SW480 (cell line): ENCODE measurements around the gene CABLES1.
"Not testable (repeated sequence)": the region's sequence is repeated elsewhere in the genome, so short reads cannot be mapped to it uniquely, and the experiment has no call there.

ENCODE experiments used
- DNase-seq: peaks from one replicate; pipeline ENCODE4 v3.0.0-alpha.2; 2016; ENCODE audit warnings: low spot score

CABLES1 gene

DNA sequence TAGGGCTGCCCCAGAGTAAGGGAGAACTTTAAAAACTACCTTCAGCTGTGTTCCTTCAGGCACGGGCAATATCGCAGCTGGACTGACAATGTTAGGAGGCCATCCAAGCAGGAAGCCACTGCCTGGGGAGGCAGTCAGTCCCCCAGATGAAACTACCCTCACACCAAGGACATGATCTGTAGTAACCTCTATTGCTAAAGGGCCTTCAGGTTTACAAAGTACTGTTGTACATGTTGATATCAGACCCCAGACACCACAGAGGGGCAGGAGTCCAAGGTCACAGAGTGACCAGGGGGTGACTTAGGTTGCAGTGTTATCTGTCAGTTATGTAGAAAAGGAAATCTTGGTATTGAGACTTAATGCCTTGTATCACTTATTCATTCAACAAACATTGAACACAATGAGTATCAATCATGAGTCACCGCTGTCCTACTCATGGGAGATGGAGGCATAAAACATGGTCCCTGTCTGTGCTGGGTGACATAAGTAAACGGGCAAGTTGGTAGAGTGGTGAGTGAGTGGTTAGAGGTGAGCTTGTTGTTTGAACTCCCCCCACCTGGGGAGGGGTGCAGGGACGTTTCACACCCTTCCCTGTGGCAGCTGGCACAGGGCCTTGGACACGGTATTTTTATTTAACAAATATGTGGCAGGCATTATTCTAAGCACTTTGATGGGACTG is 7.1 kb downstream of the CABLES1 start:
- DNase-seq, result no peak

- DNase-seq, result peak; percentile 86
Observed at GRCh38 chr18:23143016-23143814, 7.9 kb downstream of the CABLES1 start.

DNA sequence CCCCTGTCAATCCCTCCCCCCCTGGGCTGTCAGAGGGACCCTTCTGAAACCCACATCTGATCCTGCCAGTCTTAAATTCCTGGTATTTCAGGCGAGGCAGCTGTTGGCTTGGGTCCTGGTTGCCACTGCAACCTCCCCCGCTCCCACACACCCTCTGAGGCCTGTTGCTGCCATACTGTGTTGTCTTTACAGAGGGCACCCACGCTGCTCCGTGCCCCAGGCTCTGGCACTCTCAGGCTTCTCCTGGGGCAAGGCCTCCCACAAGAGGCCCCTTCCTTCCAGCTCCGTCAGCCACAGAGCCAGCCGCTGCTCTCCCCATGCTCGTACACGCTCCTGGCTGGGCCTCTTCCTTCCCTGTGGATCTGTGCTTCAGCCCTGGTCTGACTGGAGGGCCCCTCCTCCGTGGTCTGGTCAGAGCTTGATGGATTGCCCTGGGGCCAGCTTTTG is 8.6 kb downstream of the CABLES1 start:
- DNase-seq, result no peak

DNA sequence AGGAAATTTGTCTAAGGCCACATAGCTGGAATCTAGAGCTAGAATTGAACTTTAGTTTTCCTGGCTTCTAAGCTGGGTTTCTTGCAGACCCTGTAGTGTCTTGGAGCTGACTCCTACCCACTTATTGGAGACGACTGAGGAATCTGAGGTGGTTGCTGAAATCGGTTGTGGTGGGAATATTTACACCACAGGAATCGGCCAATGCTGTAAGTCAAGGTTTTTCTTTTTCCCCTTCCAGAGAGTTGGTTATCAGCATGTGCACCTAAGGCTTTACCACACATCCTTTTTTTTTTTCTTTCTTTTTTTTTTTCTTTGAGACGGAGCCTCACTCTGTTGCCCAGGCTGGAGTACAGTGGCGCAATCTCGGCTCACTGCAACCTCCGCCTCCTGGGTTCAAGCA is 9.4 kb downstream of the CABLES1 start:
- no peak for DNase-seq

DNA sequence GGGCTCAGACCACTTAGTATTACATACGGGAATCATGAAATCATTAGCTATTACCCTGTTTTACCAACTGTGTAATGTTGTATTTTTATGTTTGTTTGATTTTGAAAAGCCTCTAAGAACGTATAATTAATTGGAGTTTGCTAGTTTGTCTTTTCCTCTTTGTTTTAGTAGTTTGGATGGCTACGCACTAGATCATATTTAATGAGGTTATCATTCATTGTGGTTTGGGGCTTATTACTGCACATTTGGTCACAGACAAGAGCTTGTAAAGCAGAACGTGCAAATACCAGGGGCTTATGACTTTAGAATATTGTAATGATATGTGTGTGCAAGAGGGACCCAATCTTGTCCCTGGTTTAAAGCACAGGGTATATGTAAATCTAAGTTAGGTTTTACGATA is 10.3 kb downstream of the CABLES1 start:
- no peak for DNase-seq

- DNase-seq, result no peak
Observed at GRCh38 chr18:23146861-23147469, 11.7 kb downstream of the CABLES1 start.

DNA sequence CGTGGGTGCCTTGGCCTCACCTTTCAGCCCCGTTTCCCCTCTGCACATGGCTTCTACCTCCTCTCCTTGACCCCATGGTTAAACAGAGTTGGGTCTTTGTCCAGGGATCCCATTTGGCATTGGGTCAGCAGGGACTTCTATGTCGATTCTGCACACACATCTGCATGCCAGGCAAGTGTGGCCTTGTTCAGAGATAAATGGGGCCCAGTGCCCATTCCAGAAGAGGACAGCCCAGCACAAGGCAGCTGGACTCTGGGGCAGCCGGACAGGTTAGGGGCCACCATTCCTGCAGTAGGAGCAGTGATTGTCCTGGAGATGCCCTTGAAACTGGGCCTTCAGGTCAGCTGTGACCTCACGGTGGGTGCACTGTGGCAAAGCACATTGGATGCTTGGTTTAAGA is 13.1 kb downstream of the CABLES1 start:
- no peak for DNase-seq

DNA sequence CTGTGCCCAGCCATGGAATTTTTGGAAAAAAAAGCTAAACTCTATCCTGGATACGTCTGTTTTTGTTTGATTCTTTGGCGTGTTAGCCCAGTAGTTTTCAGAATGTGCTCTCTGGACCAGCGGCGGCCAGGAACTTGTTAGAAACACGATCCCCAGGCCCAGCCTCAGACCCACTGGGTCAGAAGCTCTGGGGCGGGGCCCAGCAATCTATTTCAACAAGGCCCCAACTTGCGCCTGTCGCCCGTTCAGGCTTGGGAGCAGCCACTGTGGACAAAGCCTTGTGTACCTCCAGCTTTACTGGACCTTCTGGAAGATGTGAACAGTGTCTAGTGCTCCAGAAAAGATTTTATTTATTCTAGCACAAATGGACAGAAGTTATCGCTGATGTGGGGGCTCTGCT is 14.3 kb downstream of the CABLES1 start:
- DNase-seq, result no peak

DNA sequence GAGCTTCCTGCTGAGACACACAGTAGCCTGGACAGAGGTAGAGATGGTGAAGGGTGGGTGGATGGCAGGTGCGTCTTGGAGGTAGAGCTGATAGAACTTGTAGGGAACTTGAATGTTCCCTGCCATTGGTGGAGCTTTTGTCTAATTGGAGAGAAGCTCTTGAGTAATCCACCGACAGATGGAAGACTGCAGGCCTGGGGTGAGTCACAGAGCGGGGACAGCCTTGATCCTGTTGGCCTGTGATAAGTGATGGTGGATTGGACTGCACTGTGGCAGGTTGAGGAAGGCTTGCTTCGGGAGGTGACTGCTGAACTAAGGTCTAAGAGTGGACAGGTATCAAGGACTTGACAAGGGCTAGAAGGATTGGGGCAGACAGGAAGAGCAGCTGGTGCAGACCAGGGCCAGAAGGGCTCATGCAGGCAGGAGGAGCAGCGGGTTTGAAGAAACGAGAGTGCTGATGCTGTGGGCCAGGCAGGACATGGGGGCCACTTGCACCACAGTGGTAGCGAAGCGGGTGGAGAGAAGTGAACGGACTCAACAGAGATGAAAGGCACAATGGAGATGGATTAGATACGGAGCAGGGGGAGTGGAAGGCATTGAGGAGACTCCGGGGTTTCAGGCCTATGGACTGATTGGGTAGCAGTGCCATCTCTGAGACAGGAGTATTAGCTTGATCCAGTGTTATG is 16.3 kb downstream of the CABLES1 start:
- DNase-seq, result no peak

- DNase-seq, result no peak
Observed at GRCh38 chr18:23154030-23154429, 18.7 kb downstream of the CABLES1 start.

DNA sequence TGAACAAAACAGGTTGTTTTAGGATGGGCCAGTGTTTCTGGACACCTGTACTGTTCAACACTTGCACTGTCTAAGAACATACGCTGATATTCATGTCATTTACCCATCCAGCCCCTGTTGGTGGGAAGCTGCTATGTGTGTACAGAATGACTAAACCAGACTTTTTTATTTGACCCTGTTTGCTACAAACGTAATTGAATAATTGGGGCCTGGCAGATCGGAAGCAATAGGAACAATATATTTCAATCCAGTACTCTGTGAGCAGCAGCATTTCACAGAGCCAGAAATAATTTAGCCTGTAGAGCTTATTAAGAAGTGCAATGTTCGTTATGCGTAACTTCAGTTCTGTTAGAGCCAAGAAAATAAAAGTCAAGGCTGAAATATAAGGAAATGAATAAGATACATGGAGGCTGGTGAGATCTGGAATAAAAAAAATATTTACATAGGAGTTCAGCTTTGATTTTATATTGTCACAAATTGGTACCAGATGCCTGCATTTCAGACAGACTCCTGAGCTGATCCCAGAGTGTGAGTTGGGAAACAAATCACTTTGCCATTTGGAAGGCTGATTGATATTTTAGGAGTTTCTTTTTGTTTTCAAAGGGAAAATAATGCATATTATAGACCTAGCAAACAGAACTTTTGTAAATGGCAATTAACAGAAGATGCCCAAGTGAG is 19.7 kb downstream of the CABLES1 start:
- DNase-seq, result no peak

DNA sequence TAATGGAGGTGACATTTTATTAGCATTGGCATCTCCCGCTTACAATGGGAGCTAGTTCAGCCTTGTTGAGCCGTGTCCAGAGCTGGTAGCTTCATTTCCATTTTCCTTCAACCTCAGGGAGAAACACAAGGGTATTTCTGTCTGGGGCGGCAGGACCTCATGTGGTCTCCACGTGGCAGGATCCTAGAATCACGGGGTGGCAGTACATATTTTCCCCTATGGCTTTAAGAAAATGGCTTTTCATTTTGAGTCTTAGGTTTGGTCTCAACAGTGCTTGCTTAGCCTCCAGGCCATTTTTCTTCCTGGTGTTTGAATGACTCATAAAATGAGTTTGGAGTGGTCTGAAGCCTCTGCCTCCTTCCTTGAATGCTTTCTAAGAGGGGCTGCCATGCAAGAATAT is 20.3 kb downstream of the CABLES1 start:
- DNase-seq, result no peak

DNA sequence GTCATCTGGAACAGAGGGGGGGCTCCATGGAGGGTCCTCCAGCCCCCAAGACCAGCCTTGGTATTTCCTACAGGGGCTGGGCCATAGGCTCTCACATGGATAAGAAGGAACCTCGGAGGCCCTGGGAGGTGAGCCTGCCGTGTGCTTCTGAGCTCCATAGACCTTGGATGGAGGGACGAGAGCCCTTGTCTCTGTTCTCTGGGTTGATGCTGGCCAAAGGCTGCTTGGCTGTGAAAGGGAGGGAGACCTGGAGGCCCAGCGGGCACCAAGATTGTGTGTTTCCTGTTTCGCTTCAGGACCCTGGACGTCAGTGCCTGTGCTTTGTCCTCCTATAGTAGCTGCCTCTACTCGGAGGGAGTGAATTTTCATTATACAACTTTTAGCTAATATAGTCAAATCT is 20.8 kb downstream of the CABLES1 start:
- no peak for DNase-seq

DNA sequence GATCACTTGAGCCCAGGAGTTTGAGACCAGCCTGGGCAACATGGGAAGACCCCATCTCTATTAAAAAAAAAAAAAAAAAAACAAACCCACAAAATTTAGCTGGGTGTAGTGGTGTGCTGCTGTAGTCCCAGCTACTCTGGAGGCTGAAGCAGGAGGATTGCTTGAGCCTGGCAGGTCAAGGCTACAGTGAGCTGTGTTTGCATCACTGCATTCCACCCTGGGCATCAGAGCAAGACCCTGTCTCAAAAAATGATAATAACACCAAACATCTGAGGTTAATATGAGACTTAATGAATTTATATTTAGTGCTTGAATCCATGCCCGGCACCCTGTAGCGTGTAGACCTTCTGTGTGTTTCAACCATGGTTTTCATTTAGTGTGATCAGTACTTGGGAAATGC is 22.8 kb downstream of the CABLES1 start:
- no peak for DNase-seq

DNA sequence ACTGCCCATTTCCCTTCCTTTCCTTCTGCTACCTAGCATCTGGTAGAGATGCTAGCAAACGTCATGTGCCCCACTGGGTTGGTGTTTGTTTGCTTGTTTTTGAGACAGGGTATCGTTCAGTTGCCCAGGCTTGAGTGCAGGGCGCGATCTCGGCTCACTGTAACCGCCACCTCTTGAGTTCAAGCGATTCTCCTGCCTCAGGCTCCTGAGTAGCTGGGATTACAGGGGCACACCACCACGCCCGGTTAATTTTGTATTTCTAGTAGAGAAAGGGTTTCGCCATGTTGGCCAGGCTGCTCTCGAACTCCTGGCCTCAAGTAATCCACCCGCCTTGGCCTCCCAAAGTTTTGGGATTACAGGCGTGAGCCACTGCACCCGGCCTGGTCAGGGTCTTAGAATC is 23.6 kb downstream of the CABLES1 start:
- not testable (repeated sequence) for DNase-seq

DNA sequence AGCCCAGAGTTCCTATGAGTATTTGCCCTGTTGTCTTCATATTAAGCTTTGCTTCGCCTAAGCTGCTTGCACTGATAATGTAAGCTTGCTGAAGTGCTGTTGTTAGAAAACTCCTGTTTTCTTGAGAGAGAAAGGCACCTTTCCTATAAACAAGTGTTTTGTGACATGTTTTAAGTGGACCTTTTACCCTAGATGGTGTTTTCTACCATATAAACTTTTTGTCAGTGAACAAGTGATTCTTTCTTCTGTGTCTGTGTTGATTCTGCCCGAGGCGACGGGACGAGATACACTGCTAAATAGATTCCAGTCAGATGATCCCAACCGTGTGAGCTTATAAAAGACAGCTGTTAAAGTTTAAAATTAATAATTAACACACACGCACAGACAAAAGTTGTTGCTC is 24.1 kb downstream of the CABLES1 start:
- no peak for DNase-seq

GRCh38 chr18:23162473-23162872 is 27.2 kb downstream of the CABLES1 start:
- no peak for DNase-seq

- DNase-seq, result no peak
Observed at GRCh38 chr18:23163786-23164533, 28.7 kb downstream of the CABLES1 start.

DNA sequence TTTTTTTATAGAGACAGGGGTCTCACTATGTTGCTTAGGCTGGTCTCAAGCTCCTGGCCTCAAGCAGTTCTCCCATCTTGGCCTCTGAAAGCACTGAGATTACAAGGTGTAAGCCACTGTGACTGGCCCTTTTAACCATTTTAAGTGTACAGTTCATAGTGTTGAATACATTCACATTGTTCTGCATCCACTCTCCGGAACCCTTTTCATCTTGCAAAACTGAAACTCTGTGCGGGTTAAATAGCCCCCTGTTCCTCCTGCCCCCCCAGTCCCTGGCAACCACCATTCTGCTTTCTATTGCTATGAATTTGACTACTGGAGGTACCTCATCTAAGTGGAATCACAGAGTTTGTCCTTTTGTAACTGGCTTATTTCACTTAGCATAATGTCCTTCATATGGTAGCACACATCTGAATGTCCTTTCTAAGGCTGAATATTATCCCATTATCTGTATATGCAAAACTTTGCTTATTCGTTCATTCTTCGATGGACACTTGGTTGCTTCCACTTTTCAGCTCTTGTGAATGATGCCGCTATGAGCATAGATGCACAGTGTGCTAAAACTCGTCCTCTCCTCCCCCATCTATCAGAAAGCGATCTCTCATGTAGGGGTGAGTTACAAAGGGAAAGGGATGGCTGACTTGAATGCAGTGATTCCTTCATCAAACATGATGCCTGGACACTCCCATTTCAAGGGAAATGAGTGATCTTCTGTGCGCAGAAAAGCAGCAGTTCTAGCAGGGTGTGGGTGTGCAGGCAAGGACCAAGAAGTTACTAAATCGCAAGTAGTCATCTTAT is 30.2 kb downstream of the CABLES1 start:
- no peak for DNase-seq

GRCh38 chr18:23166891-23167541 is 31.7 kb downstream of the CABLES1 start:
- no peak for DNase-seq
